Activated CD8-positive, alpha-beta memory T cell treated with anti-CD3 and anti-CD28 coated beads, Interleukin-2, amount 50 U/mL, for 24 hours (primary cell): ENCODE measurements around the gene RYR1.

ENCODE experiments used
- DNase-seq: peaks from one replicate; pipeline ENCODE4 v3.0.0-alpha.2; 2020; ENCODE audit errors: extremely low read depth

The RYR1 gene

DNA sequence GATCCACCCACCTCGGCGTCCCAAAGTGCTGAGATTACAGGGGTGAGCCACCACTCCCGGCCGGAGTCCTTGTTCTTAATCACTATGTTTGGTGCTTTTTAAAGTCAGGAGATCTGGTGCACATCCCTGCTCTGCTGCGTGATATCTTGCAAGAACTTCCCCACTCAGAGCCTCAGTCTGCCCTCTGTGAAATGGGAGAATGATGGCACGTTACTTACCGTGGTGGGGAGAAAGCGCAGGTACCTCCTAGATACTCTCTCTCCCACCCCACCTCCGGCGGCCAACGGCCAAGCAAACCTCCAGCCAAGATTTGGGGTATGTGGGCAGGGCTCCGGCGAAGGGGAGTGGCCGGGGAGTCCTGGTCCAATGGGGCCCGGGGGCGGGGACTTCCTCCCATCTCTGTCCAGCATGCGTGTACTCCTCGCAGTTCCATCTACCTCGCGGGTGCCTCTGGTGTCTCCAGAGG lies at the start of gene RYR1:
Gene RYR1 (plus strand): TSS at position 424 of the 466 bp plus-strand sequence. CDS start 139 bp downstream, outside the sequence.
- peak; percentile 6 for DNase-seq

- DNase-seq: no peak
Observed at GRCh38 chr19:38383743-38384142, 49.7 kb upstream of the RYR1 start.

- no peak for DNase-seq
Observed at GRCh38 chr19:38384209-38385027, 49.1 kb upstream of the RYR1 start.

GRCh38 chr19:38385057-38385803 lies 48.3 kb upstream of the RYR1 start:
- no peak for DNase-seq

DNA sequence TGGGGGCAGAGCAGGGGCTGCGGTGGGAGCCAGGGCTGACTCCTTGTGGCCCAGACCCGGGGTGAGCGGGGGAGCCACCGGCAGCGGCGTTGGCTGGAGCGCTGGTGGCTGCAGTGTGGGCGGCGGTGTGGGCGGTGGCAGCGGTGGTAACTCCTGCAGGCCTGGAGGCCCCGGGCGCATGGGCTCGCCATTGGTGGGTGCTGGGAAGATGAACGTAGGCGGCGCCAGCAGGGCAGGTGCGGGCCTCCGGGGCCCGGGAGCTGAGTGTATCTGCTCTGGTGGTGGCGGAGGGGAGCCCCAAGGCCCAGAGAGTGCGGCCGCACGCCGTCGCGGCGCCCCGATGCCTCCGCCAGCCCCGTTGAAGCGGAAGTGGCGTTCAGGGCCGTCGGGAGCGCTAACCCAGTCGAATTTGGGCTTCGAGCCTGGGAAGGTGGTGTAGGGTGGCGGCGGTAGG lies 47.7 kb upstream of the RYR1 start:
- DNase-seq: no peak

GRCh38 chr19:38386300-38386970 lies 47.1 kb upstream of the RYR1 start:
- DNase-seq: no peak

DNA sequence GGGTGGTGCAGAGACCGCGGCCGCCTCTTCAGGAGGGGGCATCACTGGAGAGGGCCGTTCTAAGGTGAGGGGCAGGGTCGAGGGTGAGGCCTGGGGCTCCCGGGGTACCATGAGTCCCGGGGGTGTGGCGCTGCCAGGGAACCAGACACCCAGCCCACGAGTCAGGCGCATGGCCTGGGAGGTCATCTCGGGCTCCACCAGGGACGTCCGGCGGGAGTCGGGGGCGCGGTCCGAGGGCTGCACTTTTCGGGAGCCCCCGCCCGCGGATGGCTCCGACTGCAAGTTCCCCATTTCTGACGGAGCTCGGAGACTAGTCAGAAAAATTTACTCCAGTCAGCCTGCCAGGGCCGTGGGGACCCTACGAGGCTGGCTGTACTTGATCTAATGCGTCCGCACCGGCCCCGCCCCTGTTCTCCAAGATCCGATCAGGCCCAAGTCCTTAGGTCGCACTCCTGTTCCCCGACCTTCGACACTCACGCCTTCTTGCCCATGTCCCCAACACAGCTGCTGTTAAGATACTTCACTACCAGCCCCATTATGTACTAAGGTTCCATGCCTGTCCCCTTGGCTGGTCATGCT lies 46.4 kb upstream of the RYR1 start:
- no peak for DNase-seq

GRCh38 chr19:38387550-38388348 lies 45.7 kb upstream of the RYR1 start, which contains the start of gene GGN:
Gene GGN (minus strand): TSS chr19:38388034. CDS start chr19:38387261, 773 bp downstream.
- DNase-seq: peak; percentile 47

- DNase-seq: no peak
Observed at GRCh38 chr19:38388349-38389100, 45.0 kb upstream of the RYR1 start, which contains the start of gene SPRED3. Gene SPRED3 (plus strand): TSS chr19:38388697. CDS start chr19:38390303, 1,606 bp downstream.

GRCh38 chr19:38389101-38389925 lies 44.2 kb upstream of the RYR1 start:
- no peak for DNase-seq

DNA sequence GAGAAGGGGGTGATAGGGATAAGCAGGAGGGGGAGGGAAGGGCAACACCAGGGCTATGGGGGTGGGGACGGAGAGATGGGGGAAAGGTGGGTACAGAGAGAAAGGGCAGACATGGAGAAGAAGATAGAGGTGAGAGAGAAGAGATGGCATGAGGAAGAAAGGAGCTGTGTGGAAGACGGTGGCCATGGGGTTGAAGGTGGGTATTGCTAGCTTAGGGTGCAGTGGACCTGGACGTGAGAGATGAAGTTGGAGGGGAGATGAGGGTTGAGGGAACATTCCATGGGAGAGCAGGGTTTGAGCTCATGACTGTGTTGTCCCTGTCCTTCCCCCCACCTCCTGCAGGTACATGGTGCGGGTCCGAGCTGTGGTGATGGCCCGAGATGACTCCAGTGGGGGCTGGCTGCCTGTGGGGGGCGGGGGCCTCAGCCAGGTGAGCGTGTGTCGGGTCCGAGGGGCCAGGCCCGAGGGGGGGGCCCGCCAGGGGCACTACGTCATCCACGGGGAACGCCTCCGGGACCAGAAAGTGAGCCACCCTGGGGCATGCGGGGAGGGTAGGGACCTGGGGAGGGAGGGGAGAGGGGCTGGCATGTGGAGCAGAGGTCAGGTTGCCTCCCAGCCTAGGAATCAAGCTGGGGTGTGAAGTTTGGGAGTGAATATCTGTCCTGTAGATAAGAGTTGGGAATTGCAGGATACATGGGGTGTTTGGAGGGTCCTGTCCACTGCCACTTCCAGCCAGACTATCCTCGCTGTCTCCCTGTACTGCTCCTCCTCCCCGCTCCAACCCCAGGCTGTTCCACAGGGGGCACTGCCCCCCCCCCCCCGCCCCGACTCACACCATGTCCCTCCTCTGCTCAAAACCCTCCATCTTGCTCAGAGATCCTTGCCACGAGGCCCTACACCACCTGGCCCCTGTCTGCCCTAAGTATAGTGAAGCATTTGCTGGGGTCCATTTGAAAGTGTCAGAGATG lies 43.2 kb upstream of the RYR1 start:
- no peak for DNase-seq

DNA sequence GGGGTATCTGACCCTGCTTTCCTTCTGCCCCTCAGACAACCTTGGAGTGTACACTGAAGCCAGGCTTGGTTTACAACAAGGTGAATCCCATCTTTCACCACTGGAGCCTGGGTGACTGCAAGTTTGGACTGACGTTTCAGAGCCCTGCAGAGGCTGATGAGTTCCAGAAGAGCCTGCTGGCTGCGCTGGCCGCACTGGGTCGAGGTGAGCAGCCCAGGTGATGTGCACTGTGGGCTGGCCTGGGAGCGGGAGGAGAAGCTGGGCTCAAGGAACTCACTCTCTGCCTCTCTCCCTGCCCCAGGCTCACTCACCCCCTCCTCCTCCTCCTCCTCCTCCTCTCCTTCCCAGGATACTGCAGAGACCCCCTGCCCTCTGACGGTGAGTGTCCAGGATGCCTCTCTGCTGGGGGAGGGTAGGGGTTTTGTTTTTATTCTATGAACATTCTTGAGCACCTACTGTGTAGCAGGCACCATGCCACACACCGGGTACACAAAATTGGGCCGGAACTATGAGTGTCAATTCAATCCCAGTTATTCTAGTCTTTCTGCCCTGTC lies 41.5 kb upstream of the RYR1 start:
- DNase-seq: no peak

- DNase-seq: no peak
Observed at GRCh38 chr19:38392707-38393308, 40.7 kb upstream of the RYR1 start.

DNA sequence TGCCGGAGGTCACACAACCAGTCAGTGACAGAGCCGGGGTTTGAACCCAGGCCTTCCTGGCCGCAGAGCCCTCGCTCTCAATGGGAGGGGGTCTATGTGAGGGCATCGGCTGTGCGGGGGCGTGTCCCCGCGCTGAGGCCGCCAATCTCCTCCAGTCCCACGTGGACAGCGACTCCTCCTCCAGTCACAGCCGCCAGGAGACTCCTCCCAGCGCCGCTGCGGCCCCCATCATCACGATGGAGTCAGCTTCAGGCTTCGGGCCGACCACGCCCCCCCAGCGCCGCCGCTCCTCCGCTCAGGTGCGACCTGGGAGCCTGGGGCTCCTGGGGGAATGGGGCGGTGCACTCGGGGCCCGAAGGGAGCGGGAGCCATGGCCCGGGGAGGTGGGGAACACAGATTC lies 39.0 kb upstream of the RYR1 start:
- peak; percentile 43 for DNase-seq

- DNase-seq: no peak
Observed at GRCh38 chr19:38395381-38396114, 37.9 kb upstream of the RYR1 start.

GRCh38 chr19:38399081-38399480 lies 34.4 kb upstream of the RYR1 start:
- no peak for DNase-seq

GRCh38 chr19:38399537-38399936 lies 34.0 kb upstream of the RYR1 start:
- DNase-seq: no peak
